Lung (tissue), 12 donors: ENCODE measurements around the gene DNAH9. TPM values are rescaled to one million over a fixed set of nuclear protein-coding genes. Genes with fewer than 3 reads are reported as not detected.

ENCODE experiments used
- ATAC-seq: fragments of 200-7000 bp; cut with Tn5 transposase; one replicate; pipeline ENCODE4 v1.9.1; 2020; ENCODE audit warnings: moderate number of reproducible peaks; ENCODE audit not compliant: insufficient read depth, low FRiP score
- DNase-seq, 3 donors: peaks; one replicate each; pipeline ENCODE4 v3.0.0-alpha.2; 2013 to 2017
- H3K27ac ChIP-seq, 2 donors: one replicate each; pipeline ENCODE4 v1.5.1; 2013; ENCODE audit warnings: mild to moderate bottlenecking in 2 of 2, moderate library complexity in 2 of 2, control low read depth in 1 of 2, inconsistent platforms in 1 of 2, low read depth in 1 of 2, low read length in 1 of 2
- H3K27me3 ChIP-seq, 3 donors: one replicate each; pipeline ENCODE4 v1.5.1; 2013; ENCODE audit warnings: low read length in 2 of 3; ENCODE audit not compliant: control insufficient read depth in 3 of 3, insufficient read depth in 3 of 3
- H3K36me3 ChIP-seq, 4 donors: one replicate each; pipeline ENCODE4 v1.5.1; 2013; ENCODE audit warnings: low read length in 4 of 4, mild to moderate bottlenecking in 1 of 4, moderate library complexity in 1 of 4; ENCODE audit not compliant: control insufficient read depth in 4 of 4, insufficient read depth in 4 of 4
- H3K4me1 ChIP-seq, 5 donors: one replicate each; pipeline ENCODE4 v1.5.1; 2013; ENCODE audit warnings: low read length in 5 of 5, mild to moderate bottlenecking in 2 of 5, moderate library complexity in 1 of 5; ENCODE audit not compliant: control insufficient read depth in 5 of 5, insufficient read depth in 5 of 5
- H3K4me3 ChIP-seq: one replicate; pipeline ENCODE4 v1.5.1; 2013; ENCODE audit warnings: mild to moderate bottlenecking, control low read depth, moderate library complexity
- H3K9ac ChIP-seq, 2 donors: one replicate each; pipeline ENCODE4 v1.5.1; 2013; ENCODE audit warnings: low read length in 2 of 2, control low read depth in 1 of 2; ENCODE audit not compliant: insufficient read depth in 1 of 2
- H3K9me3 ChIP-seq, 4 donors: one replicate each; pipeline ENCODE4 v1.5.1; 2013; ENCODE audit warnings: low read length in 3 of 4, mild to moderate bottlenecking in 1 of 4, moderate library complexity in 1 of 4; ENCODE audit not compliant: control insufficient read depth in 4 of 4, insufficient read depth in 3 of 4
- WGBS, 2 donors: extraction: QIAGEN DNeasy Blood & Tissue Kit; methylation state at CpG; one replicate each; pipeline ENCODE4 v1.1.7; 2013; 5-methylcytosine and 5-hydroxymethylcytosine counted together
- polyA plus RNA-seq, 2 donors: library from polyadenylated mRNA; stranded (reverse); fragments of 200-250 nt; gene quantifications; one replicate each; pipeline ENCODE4 v1.2.1, GENCODE V29; 2013
- total RNA-seq, 2 donors: library from RNA; depleted of rRNA in 1 of 2; stranded (reverse); fragments of >200 nt in 1 of 2; gene quantifications; one replicate each; pipeline ENCODE4 v1.2.1, GENCODE V29; 2014 to 2021
- TF ChIP-seq, protein P1 (sequence below): IDR thresholded peaks from 2 replicates; pipeline ENCODE4 v1.5.1; 2012; ENCODE audit warnings: mild to moderate bottlenecking; ENCODE audit errors: control extremely low read depth, extremely low read depth
- donor health status: control.
- donor health status: control.
- donor health status: Bipolar disorder and iron deficiency.
- donor health status: healthy.
- donor health status: DM: yes; HTN: yes; CAD: no.

The DNAH9 gene
- total and polyA plus RNA-seq, 4 donors, result 4.0 to 36.1 (median 20.9) TPM

DNA sequence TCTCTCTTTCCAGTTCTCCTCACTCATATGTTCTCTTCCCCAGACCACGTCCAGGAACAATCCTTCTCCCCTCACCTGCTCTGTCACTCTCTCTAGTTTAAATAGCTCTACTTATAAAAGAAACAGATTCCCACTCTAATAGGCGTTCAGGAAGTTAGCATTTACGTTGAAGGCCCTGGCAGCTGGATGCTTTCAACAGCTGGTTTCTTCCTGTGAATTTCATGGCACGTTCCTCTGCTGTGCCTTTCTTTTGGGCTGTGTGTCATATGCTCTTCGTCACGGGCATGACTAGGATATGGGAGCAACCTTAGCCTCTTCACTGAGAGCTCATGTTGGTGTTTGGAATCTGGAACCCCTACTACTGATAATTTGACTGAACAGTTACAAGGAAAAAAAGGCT, 325.8 kb downstream of the DNAH9 start:
- Histone ChIP-seq H3K27me3 (no peaks in the 10 kb centered on the region), H3K27ac (no peak overlapping the region), H3K4me1 (peaks cover 0 to 4% (median 0%) of the 10 kb centered on the region in 5 donors), H3K9me3 (no peaks in the 10 kb centered on the region), H3K4me3 (no peak overlapping the region), H3K9ac (no peak overlapping the region), H3K36me3 (no peaks in the 10 kb centered on the region)
- 51 to 59% methylated on average over 6 of the region's 6 CpGs for whole genome bisulfite sequencing, 2 donors
- ATAC-seq (no peak), DNase-seq (peak in 1 of 3 donors; percentile 16)
- TF ChIP-seq, protein P1, sequence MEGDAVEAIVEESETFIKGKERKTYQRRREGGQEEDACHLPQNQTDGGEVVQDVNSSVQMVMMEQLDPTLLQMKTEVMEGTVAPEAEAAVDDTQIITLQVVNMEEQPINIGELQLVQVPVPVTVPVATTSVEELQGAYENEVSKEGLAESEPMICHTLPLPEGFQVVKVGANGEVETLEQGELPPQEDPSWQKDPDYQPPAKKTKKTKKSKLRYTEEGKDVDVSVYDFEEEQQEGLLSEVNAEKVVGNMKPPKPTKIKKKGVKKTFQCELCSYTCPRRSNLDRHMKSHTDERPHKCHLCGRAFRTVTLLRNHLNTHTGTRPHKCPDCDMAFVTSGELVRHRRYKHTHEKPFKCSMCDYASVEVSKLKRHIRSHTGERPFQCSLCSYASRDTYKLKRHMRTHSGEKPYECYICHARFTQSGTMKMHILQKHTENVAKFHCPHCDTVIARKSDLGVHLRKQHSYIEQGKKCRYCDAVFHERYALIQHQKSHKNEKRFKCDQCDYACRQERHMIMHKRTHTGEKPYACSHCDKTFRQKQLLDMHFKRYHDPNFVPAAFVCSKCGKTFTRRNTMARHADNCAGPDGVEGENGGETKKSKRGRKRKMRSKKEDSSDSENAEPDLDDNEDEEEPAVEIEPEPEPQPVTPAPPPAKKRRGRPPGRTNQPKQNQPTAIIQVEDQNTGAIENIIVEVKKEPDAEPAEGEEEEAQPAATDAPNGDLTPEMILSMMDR, result no peak

DNA sequence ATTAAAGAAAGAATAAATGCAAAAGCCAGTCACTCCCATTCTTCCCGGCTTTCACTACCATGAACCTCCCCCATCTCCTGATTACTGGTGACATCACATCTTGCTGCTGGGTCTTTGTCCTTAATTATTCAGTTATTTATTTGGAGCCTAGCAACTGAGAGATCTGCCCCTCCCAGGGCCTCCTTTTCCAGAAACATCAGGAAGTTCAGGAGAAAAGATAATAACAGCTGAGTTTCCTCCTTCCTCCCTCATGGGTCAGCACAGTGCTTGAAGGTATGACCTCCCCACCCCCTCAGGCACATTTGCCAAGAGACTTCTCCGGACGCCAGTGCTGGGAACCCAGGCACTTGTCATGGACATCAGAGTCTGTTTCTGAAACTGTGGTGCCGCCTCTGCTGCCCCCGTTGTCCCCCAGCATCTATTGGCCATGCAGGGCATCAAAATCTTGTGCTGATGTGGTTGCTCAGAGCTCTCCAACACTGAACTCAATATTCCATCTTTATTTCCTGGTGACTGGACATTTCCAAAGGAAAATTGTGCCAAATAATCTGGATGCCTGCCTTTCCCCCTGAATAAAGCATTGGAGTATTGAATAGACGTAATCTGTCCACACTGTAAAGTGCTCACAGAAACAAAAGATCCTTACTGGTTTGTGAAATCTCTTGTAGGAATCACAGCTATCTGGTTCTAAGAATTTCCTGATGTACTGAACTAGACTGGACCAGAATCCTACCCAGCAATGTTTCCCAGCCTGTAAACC, 327.2 kb downstream of the DNAH9 start:
- H3K27me3 ChIP-seq, result no peaks in the 10 kb centered on the region

DNA sequence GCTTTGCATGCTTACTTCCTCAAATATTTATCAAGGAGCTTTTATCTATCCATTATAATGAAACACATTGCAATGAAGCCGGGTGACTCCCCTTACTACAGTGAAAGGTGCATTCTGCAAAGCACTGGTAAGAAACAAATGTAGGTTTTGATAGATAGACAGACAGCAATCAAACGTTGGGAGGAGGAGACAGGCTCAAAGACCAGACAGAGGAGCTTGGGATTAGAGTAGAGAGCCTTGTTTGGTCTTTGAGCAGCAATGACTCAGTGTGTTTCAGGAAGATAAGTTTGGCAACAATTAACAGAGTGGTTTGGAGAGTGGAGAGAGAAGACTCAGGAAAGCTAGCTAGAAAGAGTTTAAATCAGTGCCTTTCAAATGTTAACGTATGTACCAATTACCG, 330.2 kb downstream of the DNAH9 start:
- no peak for ATAC-seq
- Histone ChIP-seq H3K9ac (no peak overlapping the region), H3K27me3 (no peaks in the 10 kb centered on the region), H3K36me3 (no peaks in the 10 kb centered on the region), H3K4me3 (no peak overlapping the region), H3K27ac (no peak overlapping the region), H3K9me3 (peaks cover 0 to 2% (median 0%) of the 10 kb centered on the region in 4 donors), H3K4me1 (peaks cover 0 to 4% (median 0%) of the 10 kb centered on the region in 5 donors)
- 51 to 54% methylated on average over 4 of the region's 4 CpGs for WGBS, 2 donors
- TF ChIP-seq, protein P1, result no peak
- DNase-seq, result no peak

More for the DNA sequence above, 327.2 kb downstream of the DNAH9 start:
- peaks cover 0 to 4% (median 0%) of the 10 kb centered on the region in 5 donors for H3K4me1 ChIP-seq
- DNase-seq (peak in 2 of 3 donors; percentile 26 to 34), ATAC-seq (no peak)
- H3K36me3 ChIP-seq, result no peaks in the 10 kb centered on the region
- no peak overlapping the region for H3K27ac ChIP-seq
- peaks cover 0 to 2% (median 0%) of the 10 kb centered on the region in 4 donors for H3K9me3 ChIP-seq
- no peak overlapping the region for H3K4me3 ChIP-seq
- no peak overlapping the region for H3K9ac ChIP-seq
- WGBS, 2 donors, result 49 to 52% methylated on average over 6 of the region's 6 CpGs
- TF ChIP-seq, protein P1, result no peak
